HepG2 (cell line): Measurements from ENCODE around the gene TSPAN17. TPM values are rescaled to one million over a fixed set of nuclear protein-coding genes. Genes with fewer than 3 reads are reported as not detected.

Experiments
- ATAC-seq: fragments of 200-7000 bp; cut with Tn5 transposase; 3 replicates; pipeline ENCODE4 v1.9.1; 2020; ENCODE audit warnings: mild to moderate bottlenecking, moderate library complexity
- BruUV-seq: library from RNA; stranded (reverse); fragments of 400-500 nt; replicated peaks from 2 replicates; lab custom pipeline; 2021; lab: Mats Ljungman, UMichigan
- CTCF ChIA-PET: fragments of 300-600 bp; formaldehyde crosslinking; extraction: SDS; loops from one replicate; lab custom pipeline; 2021; ENCODE audit warnings: low total read pairs, inconsistent platforms, low intra/inter-chr PET ratio; lab: Yijun Ruan, JAX
- POLR2A ChIA-PET: fragments of 350-600 bp; sonication (Branson Sonifier 250); formaldehyde crosslinking; loops from one replicate; lab custom pipeline; 2020; ENCODE audit warnings: antibody characterized with exemption, inconsistent platforms; lab: Yijun Ruan, JAX
- DNase-seq: peaks from one replicate; pipeline ENCODE4 v3.0.0-alpha.2; 2015; ENCODE audit warnings: low spot score
- FAIRE-seq: peaks from 3 replicates; lab custom pipeline; 2011; peaks lifted over from hg19 to GRCh38; lab: Jason Lieb, UNC
- H2AFZ ChIP-seq: one replicate; pipeline ENCODE4 v1.6.1; 2011; ENCODE audit warnings: low read length, inconsistent platforms
- H3K27ac ChIP-seq: fragments of 300-600 bp; 3 replicates; pipeline ENCODE4 v1.8.0; 2011; ENCODE audit warnings: mixed run types, mild to moderate bottlenecking, mixed read lengths, low read length, inconsistent platforms; ENCODE audit not compliant: insufficient read depth; ENCODE audit errors: extremely low read length
- H3K27me3 ChIP-seq, 2 experiments: fragments of 200-600 bp in 1 of 2; 2 replicates in 1 of 2; 3 replicates in 1 of 2; pipeline versions ENCODE4 v1.6.0 to v1.8.0; 2011; ENCODE audit warnings: low read length in 2 of 2, mild to moderate bottlenecking in 2 of 2, moderate library complexity in 2 of 2, inconsistent platforms in 1 of 2; ENCODE audit not compliant: insufficient read depth in 2 of 2, control insufficient read depth in 1 of 2
- H3K36me3 ChIP-seq, 2 experiments: fragments of 200-600 bp in 1 of 2; replicated peaks in 1 of 2; 2 replicates in 1 of 2; 3 replicates in 1 of 2; pipeline versions ENCODE4 v1.5.1 to v1.8.0; 2011; ENCODE audit warnings: low read length in 2 of 2, inconsistent platforms in 1 of 2; ENCODE audit not compliant: insufficient read depth in 2 of 2, control insufficient read depth in 1 of 2
- H3K4me1 ChIP-seq: 2 replicates; pipeline ENCODE4 v1.5.1; 2012; ENCODE audit warnings: low read length, inconsistent platforms; ENCODE audit not compliant: insufficient read depth
- H3K4me2 ChIP-seq: 2 replicates; pipeline ENCODE4 v1.6.0; 2011; ENCODE audit warnings: low read depth, low read length, inconsistent platforms
- H3K4me3 ChIP-seq, 3 experiments: fragments of 200-600 bp in 1 of 3; sonication (generic), shearing (Covaris generic) in 1 of 3; replicated peaks in 1 of 3; 2 replicates each; pipeline ENCODE4 v1.5.1; 2011 to 2016; ENCODE audit warnings: low read length in 3 of 3, inconsistent platforms in 2 of 3, low read depth in 2 of 3, mild to moderate bottlenecking in 2 of 3, control low read depth in 1 of 3, mixed read lengths in 1 of 3; ENCODE audit not compliant: insufficient read depth in 1 of 3
- H3K79me2 ChIP-seq: one replicate; pipeline ENCODE4 v1.6.1; 2011; ENCODE audit warnings: low read length, inconsistent platforms; ENCODE audit not compliant: insufficient read depth
- H3K9ac ChIP-seq: 2 replicates; pipeline ENCODE4 v1.6.0; 2011; ENCODE audit warnings: mild to moderate bottlenecking, low read depth, low read length, inconsistent platforms; ENCODE audit not compliant: insufficient read depth
- H3K9me3 ChIP-seq: 2 replicates; pipeline ENCODE4 v1.5.1; 2012; ENCODE audit warnings: mild to moderate bottlenecking, low read length
- H4K20me1 ChIP-seq: 2 replicates; pipeline ENCODE4 v1.6.0; 2011; ENCODE audit warnings: inconsistent platforms, mild to moderate bottlenecking, low read length, moderate library complexity; ENCODE audit not compliant: insufficient read depth
- EZH2 ChIP-seq: conservative IDR thresholded peaks from 2 replicates; pipeline ENCODE4 v1.6.1; 2012; ENCODE audit warnings: mild to moderate bottlenecking, low read depth, low read length, moderate library complexity
- SKI ChIP-seq: fragments of 450-650 bp; IDR thresholded peaks from one replicate; pipeline ENCODE4 v1.6.1; 2018; ENCODE audit warnings: mild to moderate bottlenecking; ENCODE audit not compliant: partially characterized antibody
- ZNF143 ChIP-seq: sonication (generic); formaldehyde crosslinking; IDR thresholded peaks from 2 replicates; pipeline ENCODE4 v1.4.0; 2020; ENCODE audit warnings: missing genetic modification reagents
- ZNF230 ChIP-seq: sonication (generic); formaldehyde crosslinking; IDR thresholded peaks from 2 replicates; pipeline ENCODE4 v1.4.0; 2020; ENCODE audit warnings: mild to moderate bottlenecking, missing genetic modification reagents
- ZNF609 ChIP-seq: sonication (generic); formaldehyde crosslinking; IDR thresholded peaks from 2 replicates; pipeline ENCODE4 v1.4.0; 2020; ENCODE audit warnings: mild to moderate bottlenecking, missing genetic modification reagents, borderline replicate concordance
- whole genome bisulfite sequencing: methylation state at CpG from one replicate; pipeline ENCODE4 v1.1.6; 2017; ENCODE audit warnings: low lambda C conversion rate; 5-methylcytosine and 5-hydroxymethylcytosine counted together
- in situ Hi-C: cut with HindIII; loops from 2 replicates; pipeline ENCODE4 v1.10.0; 2017; ENCODE audit warnings: low pct_unique_long_range_greater_than_20kb; ENCODE audit not compliant: extremely low pct_ligation_motif_present
- intact Hi-C: fragments of 100-400 bp; cut with micrococcal nuclease; formaldehyde crosslinking; loops from one replicate; pipeline ENCODE4 v1.10.0; 2022; ENCODE audit not compliant: unreplicated experiment
- polyA plus RNA-seq, 8 experiments: library from polyadenylated mRNA; depleted of rRNA in 3 of 8; stranded (reverse) in 7 of 8; unstranded in 1 of 8; fragments of >200 nt; fragmentation: Illumina TruSeq in 4 of 8; extraction: Trizol in 4 of 8; gene quantifications; 2 replicates each; pipeline versions ENCODE4 v1.2.1 to v1.2.3, GENCODE V29; 2011 to 2016; ENCODE audit warnings: low read depth in 4 of 8, missing spikeins in 1 of 8, mixed read lengths in 1 of 8; ENCODE audit not compliant: insufficient read depth in 1 of 8
- total RNA-seq, 5 experiments: library from RNA; depleted of rRNA; stranded (reverse); fragments of >200 nt; fragmentation: Illumina TruSeq; extraction: Trizol; gene quantifications; 2 replicates each; pipeline ENCODE4 v1.2.3, GENCODE V29; 2016; ENCODE audit warnings: low read depth in 1 of 5
- TF ChIP-seq, protein P1 (sequence below): IDR thresholded peaks from 2 replicates; pipeline ENCODE4 v1.6.1; 2018; ENCODE audit warnings: missing genetic modification reagents, mild to moderate bottlenecking, missing compliant biosample characterization
- TF ChIP-seq, protein P2 (sequence below): sonication (generic); formaldehyde crosslinking; IDR thresholded peaks from 2 replicates; pipeline ENCODE4 v1.5.0; 2020; ENCODE audit warnings: mild to moderate bottlenecking, low read depth, missing genetic modification reagents, borderline replicate concordance

Gene TSPAN17
- total and polyA plus RNA-seq, 2 of the 13 experiments (the other 11 are each of a cell fraction or from before 2014, with no cell fraction given): 11.5 to 15.0 TPM

- TF ChIP-seq ZNF609 (CRISPR knock-in tag) (no peak), ZNF230 (CRISPR knock-in tag) (no peak), EZH2 (no peak), ZNF143 (CRISPR knock-in tag) (no peak), SKI (no peak)
- TF ChIP-seq, protein P1, sequence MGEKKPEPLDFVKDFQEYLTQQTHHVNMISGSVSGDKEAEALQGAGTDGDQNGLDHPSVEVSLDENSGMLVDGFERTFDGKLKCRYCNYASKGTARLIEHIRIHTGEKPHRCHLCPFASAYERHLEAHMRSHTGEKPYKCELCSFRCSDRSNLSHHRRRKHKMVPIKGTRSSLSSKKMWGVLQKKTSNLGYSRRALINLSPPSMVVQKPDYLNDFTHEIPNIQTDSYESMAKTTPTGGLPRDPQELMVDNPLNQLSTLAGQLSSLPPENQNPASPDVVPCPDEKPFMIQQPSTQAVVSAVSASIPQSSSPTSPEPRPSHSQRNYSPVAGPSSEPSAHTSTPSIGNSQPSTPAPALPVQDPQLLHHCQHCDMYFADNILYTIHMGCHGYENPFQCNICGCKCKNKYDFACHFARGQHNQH: no peak
- TF ChIP-seq, all 625 proteins: peak for 0
These were observed 23.1 kb upstream of the TSPAN17 start (continued) for GRCh38 chr5:176624142-176624541.

GRCh38 chr5:176624938-176625337 lies 22.3 kb upstream of the TSPAN17 start:
- H4K20me1 ChIP-seq: no peaks in the 10 kb centered on the region
- H3K9me3 ChIP-seq: no peaks in the 10 kb centered on the region
- intact Hi-C loops (no loop called here), in situ Hi-C loops (no loop called here)
- POLR2A ChIA-PET: no interaction called here
- FAIRE-seq (no peak), DNase-seq (no peak), ATAC-seq (no peak)
- no peak overlapping the region for H3K9ac ChIP-seq
- H3K79me2 ChIP-seq: no peaks in the 10 kb centered on the region
- H3K36me3 ChIP-seq: no peaks in the 10 kb centered on the region
- H3K4me2 ChIP-seq: no peak overlapping the region
- no peak overlapping the region for H3K27ac ChIP-seq
- H3K4me3 ChIP-seq: no peak overlapping the region
- peaks cover 19 to 89% of the 10 kb centered on the region in 2 experiments; a peak in 4 of 5 replicates for H3K27me3 ChIP-seq
- 6% methylated on average over 4 of the region's 9 CpGs for WGBS
- CTCF ChIA-PET: no interaction called here
- peaks cover 13% of the 10 kb centered on the region for H3K4me1 ChIP-seq
- H2AFZ ChIP-seq: no peak overlapping the region
- no TSS peak for BruUV-seq
- TF ChIP-seq, protein P2, sequence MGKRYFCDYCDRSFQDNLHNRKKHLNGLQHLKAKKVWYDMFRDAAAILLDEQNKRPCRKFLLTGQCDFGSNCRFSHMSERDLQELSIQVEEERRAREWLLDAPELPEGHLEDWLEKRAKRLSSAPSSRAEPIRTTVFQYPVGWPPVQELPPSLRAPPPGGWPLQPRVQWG: no peak
